Measurements from ENCODE around the gene DBET.
"Not testable (repeated sequence)": the region's sequence is repeated elsewhere in the genome, so short reads cannot be mapped to it uniquely, and the experiment has no call there.

Gene DBET

GRCh38 chr4:190109390-190110011, 45.2 kb downstream of the DBET start:
- H3K36me3 ChIP-seq (ENCODE audit: control insufficient read depth, insufficient read depth, low read length); H3K4me1 ChIP-seq (ENCODE audit: control insufficient read depth, insufficient read depth, low read length); H3K27ac ChIP-seq (ENCODE audit: low read depth, low read length); H3K9ac ChIP-seq (ENCODE audit: low read length); H3K4me3 ChIP-seq (ENCODE audit: low read depth, low read length); H3K27me3 ChIP-seq (ENCODE audit: control insufficient read depth, insufficient read depth, low read length): not testable (repeated sequence)
- H3K9me3 ChIP-seq (ENCODE audit: control insufficient read depth, insufficient read depth, low read depth, low read length), result peaks cover 67% of the 10 kb centered on the region

- peaks cover 67% of the 10 kb centered on the region for H3K9me3 ChIP-seq (ENCODE audit: control insufficient read depth, insufficient read depth, low read depth, low read length)
- not testable (repeated sequence) for H3K4me3 ChIP-seq (ENCODE audit: low read depth, low read length); H3K4me1 ChIP-seq (ENCODE audit: control insufficient read depth, insufficient read depth, low read length); H3K36me3 ChIP-seq (ENCODE audit: control insufficient read depth, insufficient read depth, low read length); H3K9ac ChIP-seq (ENCODE audit: low read length); H3K27ac ChIP-seq (ENCODE audit: low read depth, low read length); H3K27me3 ChIP-seq (ENCODE audit: control insufficient read depth, insufficient read depth, low read length)
These were observed 45.7 kb downstream of the DBET start for GRCh38 chr4:190110033-190110432.

DNA sequence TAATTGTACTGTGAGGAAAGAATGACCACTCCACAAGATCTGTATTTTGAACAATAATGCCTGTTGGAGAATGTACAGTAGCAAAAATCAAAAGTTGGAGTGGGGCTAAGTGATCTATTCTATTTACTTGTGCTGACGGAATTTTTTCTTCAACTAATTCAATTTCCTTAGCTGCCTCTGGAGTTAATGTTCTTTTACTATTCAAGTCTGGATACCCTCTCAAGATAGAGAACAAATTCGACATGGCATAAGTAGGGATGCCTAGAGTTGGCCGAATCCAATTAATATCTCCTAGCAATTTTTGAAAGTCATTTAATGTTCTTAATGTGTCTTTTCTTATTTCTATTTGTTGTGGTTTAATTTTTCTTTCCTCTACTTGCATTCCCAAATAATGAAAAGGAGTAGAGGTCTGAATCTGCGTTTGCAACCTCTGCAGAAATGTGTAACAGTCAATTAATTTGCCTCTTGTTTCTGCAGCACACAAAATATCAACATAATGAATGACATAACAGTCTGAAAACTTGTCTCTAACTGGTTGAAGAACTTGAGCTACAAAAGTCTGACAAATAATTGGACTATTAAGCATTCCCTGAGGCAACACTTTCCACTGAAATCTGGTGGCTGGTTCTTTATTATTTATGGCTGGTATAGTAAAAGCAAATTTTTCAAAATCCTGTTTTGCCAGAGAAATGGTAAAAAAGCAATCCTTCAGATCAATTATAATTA, 46.4 kb downstream of the DBET start:
- H3K27me3 ChIP-seq (ENCODE audit: control insufficient read depth, insufficient read depth, low read length); H3K36me3 ChIP-seq (ENCODE audit: control insufficient read depth, insufficient read depth, low read length); H3K4me3 ChIP-seq (ENCODE audit: low read depth, low read length); H3K27ac ChIP-seq (ENCODE audit: low read depth, low read length); H3K9ac ChIP-seq (ENCODE audit: low read length); H3K4me1 ChIP-seq (ENCODE audit: control insufficient read depth, insufficient read depth, low read length): not testable (repeated sequence)
- H3K9me3 ChIP-seq (ENCODE audit: control insufficient read depth, insufficient read depth, low read depth, low read length), result peaks cover 64% of the 10 kb centered on the region

- H3K27me3 ChIP-seq (ENCODE audit: control insufficient read depth, insufficient read depth, low read length); H3K4me3 ChIP-seq (ENCODE audit: low read depth, low read length): not testable (repeated sequence)
- peaks cover 46% of the 10 kb centered on the region for H3K9me3 ChIP-seq (ENCODE audit: control insufficient read depth, insufficient read depth, low read depth, low read length)
These were observed 48.6 kb downstream of the DBET start for GRCh38 chr4:190112879-190113278.

DNA sequence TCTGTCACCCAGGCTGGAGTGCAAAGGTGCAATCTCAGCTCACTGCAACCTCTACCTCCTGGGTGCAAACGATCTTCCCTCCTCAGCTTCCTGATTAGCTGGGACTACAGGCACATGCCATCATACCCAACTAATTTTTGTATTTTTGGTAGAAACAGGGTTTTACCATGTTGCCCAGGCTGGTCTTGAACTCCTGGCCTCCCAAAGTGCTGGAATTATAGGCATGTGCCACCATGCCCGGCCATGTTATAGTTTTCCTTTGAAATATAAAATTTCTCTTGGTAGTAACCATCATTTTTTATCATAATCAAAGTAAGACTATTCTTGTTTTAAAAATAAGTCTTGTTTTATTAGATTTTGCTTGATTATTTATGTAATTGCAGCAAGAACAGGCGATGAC, 50.7 kb downstream of the DBET start:
- H3K27me3 ChIP-seq (ENCODE audit: control insufficient read depth, insufficient read depth, low read length); H3K4me1 ChIP-seq (ENCODE audit: control insufficient read depth, insufficient read depth, low read length); H3K9ac ChIP-seq (ENCODE audit: low read length); H3K36me3 ChIP-seq (ENCODE audit: control insufficient read depth, insufficient read depth, low read length); H3K4me3 ChIP-seq (ENCODE audit: low read depth, low read length); H3K27ac ChIP-seq (ENCODE audit: low read depth, low read length): not testable (repeated sequence)
- peaks cover 30% of the 10 kb centered on the region for H3K9me3 ChIP-seq (ENCODE audit: control insufficient read depth, insufficient read depth, low read depth, low read length)

More at GRCh38 chr4:190112879-190113278, 48.6 kb downstream of the DBET start:
- not testable (repeated sequence) for H3K36me3 ChIP-seq (ENCODE audit: control insufficient read depth, insufficient read depth, low read length); H3K9ac ChIP-seq (ENCODE audit: low read length); H3K4me1 ChIP-seq (ENCODE audit: control insufficient read depth, insufficient read depth, low read length); H3K27ac ChIP-seq (ENCODE audit: low read depth, low read length)

All from HUES6 (cell line).